Upper lobe of left lung (tissue), 4 donors: ENCODE data around the gene NBDY.

Source experiments
- CTCF ChIP-seq, 6 experiments: fragments of 450-650 bp in 4 of 6; fragments of 200-600 bp in 2 of 6; sonication (generic) in 2 of 6; IDR thresholded peaks; one replicate each; pipeline ENCODE4 v1.5.1; 2016 to 2019; ENCODE audit warnings: antibody characterized with exemption in 6 of 6
- EP300 ChIP-seq, 4 donors: sonication (generic); formaldehyde crosslinking; IDR thresholded peaks; one replicate each; pipeline ENCODE4 v1.5.1; 2017; ENCODE audit warnings: antibody characterized with exemption in 4 of 4, control low read depth in 2 of 4
- POLR2A ChIP-seq, 4 donors: fragments of 450-650 bp; IDR thresholded peaks; one replicate each; pipeline ENCODE4 v1.5.1; 2016 to 2017; ENCODE audit warnings: antibody characterized with exemption in 4 of 4, mild to moderate bottlenecking in 2 of 4
- POLR2AphosphoS5 ChIP-seq, 2 donors: sonication (generic); formaldehyde crosslinking; IDR thresholded peaks; one replicate each; pipeline ENCODE4 v1.5.1; 2017; ENCODE audit warnings: antibody characterized with exemption in 2 of 2

- TF ChIP-seq POLR2A (IDR thresholded peaks at IDR 0.05), result no peak
- no peak for TF ChIP-seq CTCF (IDR thresholded peaks at IDR 0.05)
- no peak for TF ChIP-seq POLR2AphosphoS5 (IDR thresholded peaks at IDR 0.05)
- TF ChIP-seq EP300 (IDR thresholded peaks at IDR 0.05), result no peak
Observed at GRCh38 chrX:56790778-56791177, 61.7 kb downstream of the NBDY start.
